HEK293T (cell line): ENCODE results near the gene SMIM11.

Experiments used
- ARNT ChIP-seq: fragments of 450-650 bp; IDR thresholded peaks from 2 replicates; pipeline ENCODE4 v1.6.1; 2017; ENCODE audit warnings: mild to moderate bottlenecking
- BHLHE40 ChIP-seq: fragments of 450-650 bp; IDR thresholded peaks from 2 replicates; pipeline ENCODE4 v1.6.1; 2016; ENCODE audit warnings: mild to moderate bottlenecking, moderate library complexity, borderline replicate concordance
- FOXK2 ChIP-seq: fragments of 450-650 bp; IDR thresholded peaks from 2 replicates; pipeline ENCODE4 v1.6.1; 2016; ENCODE audit warnings: mild to moderate bottlenecking
- FOXM1 ChIP-seq: fragments of 450-650 bp; IDR thresholded peaks from 2 replicates; pipeline ENCODE4 v1.6.1; 2017; ENCODE audit warnings: mild to moderate bottlenecking, borderline replicate concordance
- L3MBTL2 ChIP-seq: fragments of 450-650 bp; conservative IDR thresholded peaks from 2 replicates; pipeline ENCODE4 v1.6.1; 2016; ENCODE audit warnings: mild to moderate bottlenecking
- LEF1 ChIP-seq: fragments of 450-650 bp; IDR thresholded peaks from 2 replicates; pipeline ENCODE4 v1.6.1; 2017; ENCODE audit warnings: mild to moderate bottlenecking, borderline replicate concordance
- NFRKB ChIP-seq: fragments of 450-650 bp; IDR thresholded peaks from 2 replicates; pipeline ENCODE4 v1.6.1; 2016; ENCODE audit warnings: mild to moderate bottlenecking, moderate library complexity
- SP1 ChIP-seq: fragments of 450-650 bp; IDR thresholded peaks from 2 replicates; pipeline ENCODE4 v1.6.1; 2017
- SUZ12 ChIP-seq: fragments of 450-650 bp; IDR thresholded peaks from 2 replicates; pipeline ENCODE4 v1.6.1; 2016; ENCODE audit warnings: mild to moderate bottlenecking
- TARDBP ChIP-seq: fragments of 450-650 bp; IDR thresholded peaks from 2 replicates; pipeline ENCODE4 v1.6.1; 2016
- ZNF384 ChIP-seq: fragments of 450-650 bp; IDR thresholded peaks from 2 replicates; pipeline ENCODE4 v1.6.1; 2016
- TF ChIP-seq, protein P1 (sequence below): fragments of 450-650 bp; IDR thresholded peaks from 2 replicates; pipeline ENCODE4 v1.6.1; 2016

DNA sequence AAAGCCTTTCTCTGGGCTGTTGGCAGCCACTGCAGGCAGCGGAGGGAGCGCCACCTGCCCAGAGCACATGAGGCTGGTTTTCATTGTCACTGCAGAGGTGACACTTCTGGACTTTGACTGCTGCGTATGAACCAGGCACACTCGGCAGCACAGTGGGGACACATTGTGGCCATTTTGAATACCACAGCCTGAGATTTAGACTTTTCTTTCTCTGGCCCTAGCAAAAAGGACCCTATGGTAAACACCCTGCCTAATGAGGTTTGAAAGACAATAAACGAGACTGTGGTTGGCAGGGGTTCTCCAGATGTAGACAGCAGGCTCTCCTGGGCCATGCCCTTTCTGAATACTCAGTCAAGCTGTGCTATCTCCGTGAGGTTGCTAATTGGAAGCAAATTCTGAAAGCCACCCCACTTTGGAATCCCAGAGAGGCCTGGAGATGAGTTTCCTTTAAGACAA lies 23.5 kb upstream of the SMIM11 start:
- no peak for TF ChIP-seq ARNT
- no peak for TF ChIP-seq SUZ12
- no peak for TF ChIP-seq SP1
- TF ChIP-seq FOXK2, result no peak
- TF ChIP-seq BHLHE40, result no peak
- TF ChIP-seq LEF1, result no peak
- no peak for TF ChIP-seq NFRKB
- TF ChIP-seq, protein P1, sequence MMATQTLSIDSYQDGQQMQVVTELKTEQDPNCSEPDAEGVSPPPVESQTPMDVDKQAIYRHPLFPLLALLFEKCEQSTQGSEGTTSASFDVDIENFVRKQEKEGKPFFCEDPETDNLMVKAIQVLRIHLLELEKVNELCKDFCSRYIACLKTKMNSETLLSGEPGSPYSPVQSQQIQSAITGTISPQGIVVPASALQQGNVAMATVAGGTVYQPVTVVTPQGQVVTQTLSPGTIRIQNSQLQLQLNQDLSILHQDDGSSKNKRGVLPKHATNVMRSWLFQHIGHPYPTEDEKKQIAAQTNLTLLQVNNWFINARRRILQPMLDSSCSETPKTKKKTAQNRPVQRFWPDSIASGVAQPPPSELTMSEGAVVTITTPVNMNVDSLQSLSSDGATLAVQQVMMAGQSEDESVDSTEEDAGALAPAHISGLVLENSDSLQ, result no peak
- no peak; the same call in 1 of the 2 replicates for TF ChIP-seq L3MBTL2
- TF ChIP-seq ZNF384, result no peak
- TF ChIP-seq FOXM1, result no peak
- no peak for TF ChIP-seq TARDBP
